OCI-LY3 (cell line): ENCODE data around the gene RRAS2.

ENCODE experiments used
- CTCF ChIP-seq: fragments of 200-600, 300-600 bp; sonication (generic); IDR thresholded peaks from 2 replicates; pipeline ENCODE4 v1.5.1; 2014; ENCODE audit warnings: antibody characterized with exemption, low read length, low read depth
- EZH2phosphoT487 ChIP-seq: fragments of 200-600 bp; shearing (Covaris generic); IDR thresholded peaks from 2 replicates; pipeline ENCODE4 v1.6.1; 2018; ENCODE audit warnings: antibody characterized with exemption, mixed run types, low read depth

- TF ChIP-seq CTCF (no peak), EZH2phosphoT487 (no peak)
Measured at GRCh38 chr11:14342906-14343305, 16.1 kb downstream of the RRAS2 start.
